HUDEP-2 (cell line): ENCODE data around the gene SH3YL1.

Experiments used
- DNase-seq, 76 experiments: peaks; one replicate each; lab custom pipeline; 2025; ENCODE audit not compliant: unreplicated experiment in 76 of 76; lab: John Stamatoyannopoulos, UW

SH3YL1 gene

GRCh38 chr2:185221-185620 lies 78.6 kb downstream of the SH3YL1 start:
- DNase-seq, result no peak

DNA sequence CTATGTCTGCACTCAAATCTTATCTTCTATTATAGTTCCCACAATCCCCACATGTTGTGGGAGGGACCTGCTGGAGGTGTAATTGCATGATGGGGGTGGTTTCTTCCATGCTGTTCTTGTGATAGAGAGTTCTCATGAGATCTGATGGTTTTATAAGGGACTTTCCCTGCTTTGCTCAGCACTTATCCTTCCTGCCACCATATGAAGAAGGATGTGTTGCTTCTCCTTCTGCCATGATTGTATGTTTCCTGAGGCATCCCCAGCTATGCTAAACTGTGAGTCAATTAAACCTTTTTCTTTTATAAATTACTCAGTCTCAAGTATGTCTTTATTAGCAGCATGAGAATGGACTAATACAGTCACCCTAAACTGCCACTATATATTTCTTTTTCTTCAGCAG lies 79.1 kb downstream of the SH3YL1 start:
- DNase-seq, result no peak

DNA sequence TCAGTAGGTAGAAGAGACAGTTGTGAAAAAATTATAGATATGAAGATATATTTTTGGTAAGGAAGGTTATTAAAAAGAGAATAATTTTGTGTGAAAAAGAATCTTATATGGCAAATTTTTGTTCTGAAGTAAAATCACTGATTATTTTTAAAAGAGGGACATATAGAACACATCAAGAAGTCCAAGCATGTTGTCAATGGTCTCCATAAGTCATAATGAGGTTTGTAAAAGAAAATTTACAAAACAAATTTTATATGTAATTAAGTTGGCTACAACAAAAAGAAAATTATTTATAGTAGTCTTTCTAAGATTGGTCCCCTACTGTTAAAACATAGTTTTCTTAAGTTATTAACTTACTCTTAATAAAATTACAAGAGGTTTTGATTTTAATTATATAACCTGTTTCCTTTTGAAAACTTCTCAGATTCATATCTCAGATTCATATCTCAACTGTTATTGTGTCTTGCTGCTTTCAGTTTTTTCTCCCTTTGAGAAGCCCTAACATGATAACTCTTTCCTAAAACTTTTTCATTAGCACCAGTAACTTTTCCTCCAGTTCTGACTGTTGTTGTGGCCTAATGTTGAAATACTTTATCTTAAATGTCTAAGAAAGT lies 81.2 kb downstream of the SH3YL1 start:
- DNase-seq, result no peak

DNA sequence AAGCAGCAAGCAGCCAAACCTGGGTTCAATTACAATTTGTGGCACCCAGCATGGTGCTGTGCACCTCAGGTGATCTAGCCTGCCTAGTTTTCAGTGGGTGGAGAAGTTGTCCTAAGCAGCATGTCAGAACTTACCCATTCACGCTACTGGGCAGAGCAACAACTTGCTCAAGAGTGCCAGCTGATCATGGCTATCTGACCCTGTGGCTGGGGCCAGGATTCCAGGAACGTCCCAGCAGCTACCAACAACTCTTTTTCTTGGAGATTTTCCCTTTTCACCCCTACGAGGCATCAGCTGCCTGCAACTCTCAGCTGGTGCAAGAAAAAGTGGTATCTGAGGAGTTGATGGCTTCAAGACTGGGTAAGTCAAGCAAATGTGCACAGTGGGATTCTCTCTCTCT lies 83.5 kb downstream of the SH3YL1 start:
- DNase-seq, result no peak

DNA sequence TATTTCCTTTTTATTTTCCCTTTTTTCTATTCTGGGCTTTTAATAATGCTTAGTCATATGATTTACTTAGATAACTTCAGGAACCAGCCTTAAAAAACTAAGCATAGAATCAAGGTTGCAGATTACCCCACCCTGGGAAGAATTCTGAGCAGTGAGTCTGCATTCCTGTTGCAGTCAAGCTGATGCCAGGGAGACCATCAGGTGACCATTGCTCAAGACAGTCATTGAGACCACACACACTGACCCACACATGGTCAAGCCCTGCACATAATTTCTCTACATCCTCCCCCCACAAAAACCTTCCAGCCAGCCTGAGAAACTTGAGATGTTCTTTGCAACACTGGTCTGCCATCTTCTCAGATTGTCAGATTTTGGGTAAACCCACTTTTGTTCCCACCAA lies 83.9 kb downstream of the SH3YL1 start:
- DNase-seq, result no peak

DNA sequence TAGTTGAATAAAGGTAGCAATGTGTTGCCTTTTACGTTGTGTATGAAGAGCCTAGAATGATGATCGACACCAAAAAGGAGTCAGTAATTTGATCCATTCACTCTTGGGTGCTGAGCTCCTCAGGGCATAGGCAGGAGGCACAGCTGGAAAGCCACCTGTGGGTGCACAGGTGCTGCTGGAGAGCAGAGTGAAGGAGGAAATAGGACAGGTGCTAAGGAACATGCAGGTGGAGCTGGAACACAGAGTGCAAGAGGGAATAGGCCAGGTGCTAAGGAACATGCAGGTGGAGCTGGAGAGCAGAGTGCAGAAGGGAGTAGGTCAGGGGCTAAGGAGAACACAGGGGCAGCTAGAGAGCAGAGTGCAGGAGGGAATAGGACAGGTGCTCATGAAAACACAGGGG lies 86.1 kb downstream of the SH3YL1 start:
- DNase-seq, result no peak

GRCh38 chr2:176917-177316 lies 86.9 kb downstream of the SH3YL1 start:
- no peak for DNase-seq

GRCh38 chr2:175880-176820 lies 87.7 kb downstream of the SH3YL1 start:
- DNase-seq, result no peak

DNA sequence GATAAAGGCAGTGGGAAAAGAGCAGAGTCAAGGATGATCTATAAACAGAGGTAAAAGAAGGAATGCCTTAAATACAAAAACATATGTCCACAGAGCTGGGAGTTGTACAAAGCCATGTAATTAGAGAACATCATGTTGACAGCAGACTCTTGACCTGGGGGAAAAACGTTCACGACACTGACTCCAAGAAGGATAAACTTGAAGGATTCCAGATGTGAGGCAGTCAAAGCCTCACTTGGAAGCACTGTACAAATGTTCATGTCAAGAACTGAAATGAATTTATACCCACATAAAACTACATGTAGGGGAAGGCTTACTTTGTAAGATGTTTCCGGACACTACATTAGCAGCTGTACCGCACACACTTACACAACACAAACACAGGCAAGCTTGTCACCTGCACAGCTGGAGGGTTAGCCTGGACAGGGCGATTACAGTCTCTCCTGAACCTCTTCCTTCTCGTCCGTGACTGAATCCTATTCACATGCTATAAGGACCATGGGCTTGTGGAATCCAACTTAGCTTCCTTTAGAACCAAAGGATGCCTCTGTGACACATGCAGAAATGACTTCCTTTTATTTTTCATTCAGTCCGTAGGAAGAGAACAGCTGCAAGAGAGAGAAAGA lies 88.6 kb downstream of the SH3YL1 start:
- DNase-seq, result no peak

GRCh38 chr2:172120-172519 lies 91.7 kb downstream of the SH3YL1 start:
- DNase-seq, result peak in 8 of 76 experiments; percentile 1 to 25 (median 5)

DNA sequence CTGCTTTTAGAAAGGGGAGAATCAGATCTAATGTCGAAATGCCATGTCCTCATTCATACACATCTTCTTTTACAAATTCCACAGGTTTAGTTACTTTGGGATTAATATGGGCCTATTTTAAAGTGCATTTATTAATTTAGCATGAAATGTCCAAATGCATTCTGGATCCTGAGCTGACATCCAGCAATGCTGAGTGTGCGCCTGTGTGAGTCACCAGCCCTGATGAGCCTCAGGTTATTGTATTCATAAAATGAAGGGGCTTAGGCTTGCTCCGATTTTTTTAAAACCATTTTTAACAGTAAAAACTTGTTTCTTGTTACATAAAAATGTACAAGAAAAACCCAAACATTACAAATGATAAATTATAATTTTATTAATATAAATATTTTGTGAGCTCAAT lies 94.1 kb downstream of the SH3YL1 start:
- DNase-seq, result no peak
